MCF 10A (cell line): ENCODE results near the gene RNGTT. TPM values are rescaled to one million over a fixed set of nuclear protein-coding genes. Genes with fewer than 3 reads are reported as not detected.

Source experiments
- BruUV-seq: library from RNA; stranded (reverse); fragments of 400-500 nt; replicated peaks from 2 replicates; lab custom pipeline; 2021; lab: Mats Ljungman, UMichigan
- CTCF ChIA-PET: fragments of 300-600 bp; sonication (Branson Sonifier 250); formaldehyde crosslinking; extraction: SDS; loops from one replicate; lab custom pipeline; 2021; ENCODE audit warnings: antibody characterized with exemption, inconsistent platforms; lab: Yijun Ruan, JAX
- POLR2A ChIA-PET: fragments of 300-600, 350-650 bp; sonication (Branson Sonifier 250); formaldehyde crosslinking; extraction: SDS; loops from one replicate; lab custom pipeline; 2020; ENCODE audit warnings: antibody characterized with exemption, inconsistent platforms; lab: Yijun Ruan, JAX
- DNase-seq: peaks from one replicate; pipeline ENCODE4 v3.0.0-alpha.2; 2018; ENCODE audit not compliant: unreplicated experiment
- H3K27ac Mint-ChIP-seq: one replicate; pipeline ENCODE4 v1.8.0; 2022; ENCODE audit warnings: mild to moderate bottlenecking, low read depth, mixed read lengths; ENCODE audit not compliant: unreplicated experiment
- H3K27me3 Mint-ChIP-seq: one replicate; pipeline ENCODE4 v1.8.0; 2022; ENCODE audit warnings: mixed read lengths; ENCODE audit not compliant: insufficient read depth, unreplicated experiment
- H3K36me3 Mint-ChIP-seq: one replicate; pipeline ENCODE4 v1.8.0; 2022; ENCODE audit warnings: mild to moderate bottlenecking, moderate library complexity, mixed read lengths; ENCODE audit not compliant: insufficient read depth, unreplicated experiment
- H3K4me1 Mint-ChIP-seq: one replicate; pipeline ENCODE4 v1.8.0; 2022; ENCODE audit warnings: mixed read lengths; ENCODE audit not compliant: insufficient read depth, unreplicated experiment
- H3K4me3 Mint-ChIP-seq: one replicate; pipeline ENCODE4 v1.8.0; 2022; ENCODE audit warnings: mild to moderate bottlenecking, moderate library complexity, mixed read lengths; ENCODE audit not compliant: unreplicated experiment
- H3K9me3 Mint-ChIP-seq: one replicate; pipeline ENCODE4 v1.8.0; 2022; ENCODE audit warnings: mixed read lengths; ENCODE audit not compliant: unreplicated experiment
- intact Hi-C: fragments of 100-400 bp; cut with micrococcal nuclease; formaldehyde crosslinking; loops from 2 replicates; pipeline ENCODE4 v1.14.1; 2022
- total RNA-seq: library from RNA; stranded (reverse); gene quantifications from 2 replicates; pipeline ENCODE4 v1.2.3, GENCODE V29; 2022
- TF ChIP-seq, protein P1 (sequence below): fragments of 200-600 bp; IDR thresholded peaks from one replicate; pipeline ENCODE4 v1.8.0; 2022; ENCODE audit warnings: antibody characterized with exemption, mild to moderate bottlenecking; ENCODE audit not compliant: unreplicated experiment

Gene RNGTT
- total RNA-seq, 1 experiment from 2014 or later, result 14.6 TPM

DNA sequence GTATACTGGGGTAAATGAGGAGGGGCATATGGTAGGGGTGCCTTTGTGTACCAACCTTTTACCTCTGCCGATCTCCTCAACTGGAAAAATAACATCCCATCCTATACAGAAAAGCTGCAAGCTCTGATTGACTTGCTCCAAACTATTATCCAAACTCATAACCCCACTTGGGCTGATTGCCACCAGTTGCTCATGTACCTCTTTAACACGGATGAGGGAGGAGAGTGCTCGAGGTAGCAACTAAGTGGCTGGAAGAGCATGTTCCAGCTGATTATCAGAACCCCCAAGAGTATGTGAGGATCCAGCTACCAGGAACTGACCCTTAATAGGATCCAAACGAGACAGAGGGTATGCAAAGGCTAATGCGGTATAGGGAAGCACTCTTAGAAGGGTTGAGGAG lies 299.6 kb downstream of the RNGTT start:
- Mint-ChIP-seq H3K36me3 (no peaks in the 10 kb centered on the region), H3K9me3 (peaks cover 14% of the 10 kb centered on the region), H3K27me3 (no peaks in the 10 kb centered on the region), H3K4me1 (no peaks in the 10 kb centered on the region), H3K27ac (no peak overlapping the region), H3K4me3 (no peak overlapping the region)
- TF ChIP-seq, protein P1, sequence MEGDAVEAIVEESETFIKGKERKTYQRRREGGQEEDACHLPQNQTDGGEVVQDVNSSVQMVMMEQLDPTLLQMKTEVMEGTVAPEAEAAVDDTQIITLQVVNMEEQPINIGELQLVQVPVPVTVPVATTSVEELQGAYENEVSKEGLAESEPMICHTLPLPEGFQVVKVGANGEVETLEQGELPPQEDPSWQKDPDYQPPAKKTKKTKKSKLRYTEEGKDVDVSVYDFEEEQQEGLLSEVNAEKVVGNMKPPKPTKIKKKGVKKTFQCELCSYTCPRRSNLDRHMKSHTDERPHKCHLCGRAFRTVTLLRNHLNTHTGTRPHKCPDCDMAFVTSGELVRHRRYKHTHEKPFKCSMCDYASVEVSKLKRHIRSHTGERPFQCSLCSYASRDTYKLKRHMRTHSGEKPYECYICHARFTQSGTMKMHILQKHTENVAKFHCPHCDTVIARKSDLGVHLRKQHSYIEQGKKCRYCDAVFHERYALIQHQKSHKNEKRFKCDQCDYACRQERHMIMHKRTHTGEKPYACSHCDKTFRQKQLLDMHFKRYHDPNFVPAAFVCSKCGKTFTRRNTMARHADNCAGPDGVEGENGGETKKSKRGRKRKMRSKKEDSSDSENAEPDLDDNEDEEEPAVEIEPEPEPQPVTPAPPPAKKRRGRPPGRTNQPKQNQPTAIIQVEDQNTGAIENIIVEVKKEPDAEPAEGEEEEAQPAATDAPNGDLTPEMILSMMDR, result no peak
- POLR2A ChIA-PET, result no interaction called here
- CTCF ChIA-PET, result interaction anchor here (0.7 to 1.4 kb wide), 2 partner anchors 173 to 205 kb away, joined by 3 to 4 read pairs; no protein-coding TSS in a partner anchor
- BruUV-seq, result no TSS peak
- no peak for DNase-seq
- intact Hi-C loops, result no loop called here

DNA sequence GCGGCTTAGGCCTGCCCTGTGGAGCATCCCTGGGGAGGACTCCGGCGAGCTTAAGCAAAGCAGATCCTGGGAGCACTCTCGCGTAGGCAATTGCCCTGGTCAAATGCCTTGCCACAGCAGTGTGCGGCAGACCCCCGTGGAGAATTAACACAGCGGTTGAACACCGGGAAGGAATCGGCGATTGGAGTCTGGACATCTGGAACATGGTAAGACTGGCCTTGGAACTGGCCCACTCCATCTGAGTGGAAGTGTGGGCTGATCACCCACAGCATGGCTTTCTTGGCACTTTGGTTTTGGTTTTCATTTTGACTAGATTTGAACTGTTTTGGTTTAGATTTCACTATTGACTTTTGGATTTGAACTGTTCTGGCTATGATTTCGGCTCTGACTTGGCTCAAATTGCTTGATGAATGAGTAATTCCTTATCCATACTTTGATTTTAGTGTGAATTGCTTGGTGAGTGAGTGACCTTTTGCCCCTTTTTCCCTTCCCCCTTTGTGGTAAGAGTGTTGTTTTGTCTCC lies 300.7 kb downstream of the RNGTT start:
- BruUV-seq, result no TSS peak
- H3K9me3 Mint-ChIP-seq, result peaks cover 15% of the 10 kb centered on the region
- intact Hi-C loops, result no loop called here
- TF ChIP-seq, protein P1, result no peak
- CTCF ChIA-PET, result interaction anchor here (1.4 kb wide), 1 partner anchor 172 kb away, joined by 4 read pairs; no protein-coding TSS in a partner anchor
- no peak for DNase-seq
- H3K4me1 Mint-ChIP-seq, result no peaks in the 10 kb centered on the region
- no peaks in the 10 kb centered on the region for H3K36me3 Mint-ChIP-seq
- no peak overlapping the region for H3K27ac Mint-ChIP-seq
- H3K27me3 Mint-ChIP-seq, result no peaks in the 10 kb centered on the region
- H3K4me3 Mint-ChIP-seq, result no peak overlapping the region
- POLR2A ChIA-PET, result no interaction called here

DNA sequence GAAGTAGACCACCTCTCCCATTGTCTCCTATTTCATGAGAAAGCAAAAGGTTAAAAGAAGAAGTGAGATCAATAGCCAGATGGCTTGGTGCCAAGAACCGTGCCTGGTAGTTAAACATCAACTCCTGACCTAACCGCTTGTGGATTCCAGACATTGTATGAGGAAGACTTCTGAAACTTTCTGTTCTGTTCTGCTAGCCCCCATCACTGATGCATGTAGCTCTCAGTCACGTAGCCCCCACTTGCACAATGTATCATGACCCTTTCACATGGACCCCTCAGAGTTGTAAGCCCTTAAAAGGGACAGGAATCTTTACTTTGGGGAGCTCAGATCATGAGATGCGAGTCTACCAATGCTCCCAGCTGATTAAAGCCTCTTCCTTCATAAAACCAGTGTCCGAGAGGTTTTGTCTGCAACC lies 301.2 kb downstream of the RNGTT start:
- Mint-ChIP-seq H3K9me3 (peaks cover 15% of the 10 kb centered on the region), H3K4me1 (no peaks in the 10 kb centered on the region), H3K27ac (no peak overlapping the region), H3K4me3 (no peak overlapping the region), H3K36me3 (no peaks in the 10 kb centered on the region), H3K27me3 (no peaks in the 10 kb centered on the region)
- intact Hi-C loops, result no loop called here
- ChIA-PET POLR2A (no interaction called here), CTCF (interaction anchor here (1.4 kb wide), 1 partner anchor 171 kb away, joined by 4 read pairs; no protein-coding TSS in a partner anchor)
- TF ChIP-seq, protein P1, result no peak
- BruUV-seq, result no TSS peak
- no peak for DNase-seq

DNA sequence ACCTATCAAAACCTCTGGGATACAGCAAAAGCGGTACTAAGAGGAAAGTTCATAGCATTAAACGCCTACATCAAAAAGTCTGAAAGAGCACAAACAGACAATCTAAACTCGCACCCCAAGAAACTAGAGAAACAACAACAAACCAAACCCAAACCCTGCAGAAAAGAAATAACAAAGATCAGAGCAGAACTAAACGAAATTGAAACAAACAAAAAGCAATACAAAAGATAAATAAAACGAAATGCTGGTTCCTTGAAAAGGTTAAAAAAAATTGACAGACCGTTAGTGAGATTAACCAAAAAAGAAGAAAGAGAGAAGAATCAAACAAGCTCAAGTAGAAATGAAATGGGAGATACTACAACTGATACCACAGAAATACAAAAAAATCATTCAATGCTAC lies 302.3 kb downstream of the RNGTT start:
- no peak overlapping the region for H3K27ac Mint-ChIP-seq
- POLR2A ChIA-PET, result no interaction called here
- TF ChIP-seq, protein P1, result no peak

More for the DNA sequence above, 302.3 kb downstream of the RNGTT start:
- intact Hi-C loops, result no loop called here
- Mint-ChIP-seq H3K9me3 (peaks cover 15% of the 10 kb centered on the region), H3K27me3 (no peaks in the 10 kb centered on the region), H3K4me3 (no peak overlapping the region), H3K4me1 (no peaks in the 10 kb centered on the region), H3K36me3 (no peaks in the 10 kb centered on the region)
- CTCF ChIA-PET, result no interaction called here
- DNase-seq, result no peak
- BruUV-seq, result no TSS peak
